Stimulated activated naive CD8-positive, alpha-beta T cell treated with anti-CD3 and anti-CD28 coated beads, Interleukin-15, Interleukin-2, amounts not matched to agents 100 U/mL and 50 U/mL, for 24 hours (primary cell): Measurements from ENCODE around the gene COL11A2.
"Not testable (repeated sequence)": the region's sequence is repeated elsewhere in the genome, so short reads cannot be mapped to it uniquely, and the experiment has no call there.

ENCODE experiments used
- ATAC-seq: fragments of 150-1000 bp; cut with Tn5 transposase; one replicate; pipeline ENCODE4 v1.10.0; 2021
- DNase-seq: peaks from one replicate; pipeline ENCODE4 v3.0.0; 2021

The COL11A2 gene

DNA sequence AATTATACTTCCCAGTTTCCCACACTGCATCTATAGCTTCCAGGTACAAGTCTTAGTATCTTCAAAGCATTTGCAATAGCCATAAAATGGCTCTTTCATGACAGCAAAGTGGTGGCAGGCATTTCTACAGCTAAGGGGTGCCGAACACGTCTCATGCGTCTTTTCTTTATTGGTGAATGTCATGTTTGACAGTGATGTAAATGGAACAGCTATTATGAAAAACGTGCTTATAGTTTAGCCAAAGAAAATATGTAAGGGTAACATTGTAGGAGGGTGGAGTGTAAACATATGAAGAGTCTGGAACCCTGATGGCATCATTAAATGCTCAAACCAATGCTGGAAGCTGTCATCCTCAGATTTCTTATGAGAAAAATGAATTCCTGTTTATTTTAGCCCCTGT lies 37.9 kb downstream of the COL11A2 start:
- ATAC-seq: no peak
- no peak for DNase-seq

DNA sequence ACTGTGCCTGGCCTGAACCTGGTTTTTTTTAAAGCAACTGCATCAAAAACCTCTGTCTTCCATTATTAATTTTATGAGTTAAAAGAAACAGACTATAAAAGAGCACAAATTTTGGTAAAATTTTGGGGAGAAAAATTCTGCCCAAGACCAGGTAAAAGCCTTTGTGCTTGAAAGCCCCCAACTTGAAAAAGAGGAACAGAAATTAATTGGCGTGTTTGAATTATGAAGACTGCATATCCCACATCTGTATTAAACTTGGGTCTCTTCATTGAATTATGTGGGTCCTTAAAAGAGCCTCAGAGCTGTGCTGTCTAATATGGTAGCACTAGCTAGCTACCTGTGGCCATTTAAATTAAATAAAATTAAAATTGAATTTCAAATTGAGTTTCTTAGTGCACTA lies 41.2 kb downstream of the COL11A2 start:
- DNase-seq: no peak
- ATAC-seq: no peak

DNA sequence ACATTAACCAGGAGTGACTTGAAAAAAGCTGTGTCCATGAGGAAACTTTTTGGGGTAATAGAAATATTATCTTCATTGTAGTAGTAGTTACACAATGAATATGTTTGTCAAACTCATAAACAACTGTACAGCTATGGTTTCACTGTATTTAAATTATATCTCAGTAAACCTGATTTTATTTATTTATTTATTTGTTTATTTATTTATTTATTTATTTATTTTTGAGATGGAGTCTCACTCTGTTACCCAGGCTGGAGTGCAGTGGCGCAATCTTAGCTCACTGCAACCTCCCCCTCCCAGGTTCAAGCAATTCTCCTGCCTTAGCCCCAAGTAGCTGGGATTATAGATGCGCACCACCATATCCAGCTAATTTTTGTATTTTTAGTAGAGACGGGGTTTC lies 41.7 kb downstream of the COL11A2 start:
- DNase-seq, ATAC-seq: not testable (repeated sequence)

DNA sequence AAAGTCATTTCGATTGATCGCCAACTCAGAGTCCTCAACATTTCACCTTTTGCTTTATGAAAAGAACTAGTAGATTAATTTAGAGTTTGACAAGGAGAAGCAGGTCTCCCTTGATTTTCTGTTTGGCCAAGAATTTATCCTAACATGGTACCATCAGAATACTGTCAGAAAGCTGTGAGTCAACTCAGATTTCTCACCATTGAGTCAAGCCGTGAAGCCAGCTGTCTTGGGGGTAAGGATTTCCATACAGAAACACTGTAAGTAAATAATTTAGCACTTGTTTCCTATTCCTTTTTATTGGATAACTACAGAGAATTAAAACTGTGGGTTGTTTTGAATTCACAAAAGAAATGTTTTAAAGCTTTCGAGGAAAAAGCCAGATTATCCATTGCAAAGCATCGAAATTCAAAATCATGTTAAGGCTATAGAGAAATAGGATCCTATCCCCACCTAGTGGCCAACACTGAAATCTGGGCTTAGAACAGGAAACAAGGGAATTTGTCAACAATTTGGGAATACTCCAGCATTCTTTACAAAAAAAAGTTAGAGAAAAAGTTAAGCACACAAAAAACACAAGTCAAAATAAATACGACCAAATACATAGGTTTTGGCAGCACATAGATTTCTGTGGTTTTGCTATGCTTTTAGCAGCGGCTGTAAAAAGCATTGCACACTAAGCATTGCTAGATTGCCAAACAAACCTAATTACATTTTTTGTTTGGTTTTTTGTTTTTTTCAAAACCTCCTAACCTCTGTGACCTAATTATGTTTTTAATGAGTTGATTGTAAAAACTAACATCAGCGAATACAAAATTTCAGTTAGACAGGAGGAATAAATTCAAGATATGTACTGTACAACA lies 44.2 kb downstream of the COL11A2 start:
- ATAC-seq (no peak), DNase-seq (no peak)

DNA sequence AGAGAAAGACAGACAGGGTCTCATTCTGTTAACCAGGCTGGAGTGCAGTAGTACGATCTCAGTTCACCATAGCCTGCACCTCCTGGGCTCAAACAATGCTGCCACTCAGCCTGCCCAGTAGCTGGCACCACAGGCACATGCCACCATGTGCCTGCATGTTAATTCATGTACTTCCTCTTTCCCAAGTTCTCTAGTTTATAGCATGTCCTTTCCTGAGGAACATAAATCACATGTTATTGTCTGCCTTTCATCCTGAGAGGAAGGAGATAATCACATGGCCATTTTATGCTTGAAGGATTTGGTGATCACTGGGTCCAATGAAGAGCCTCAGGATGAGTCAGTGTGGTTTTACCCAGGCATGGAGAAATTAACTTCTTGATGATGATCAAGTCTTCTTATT lies 47.9 kb downstream of the COL11A2 start:
- no peak for DNase-seq
- peak; percentile 49 for ATAC-seq

DNA sequence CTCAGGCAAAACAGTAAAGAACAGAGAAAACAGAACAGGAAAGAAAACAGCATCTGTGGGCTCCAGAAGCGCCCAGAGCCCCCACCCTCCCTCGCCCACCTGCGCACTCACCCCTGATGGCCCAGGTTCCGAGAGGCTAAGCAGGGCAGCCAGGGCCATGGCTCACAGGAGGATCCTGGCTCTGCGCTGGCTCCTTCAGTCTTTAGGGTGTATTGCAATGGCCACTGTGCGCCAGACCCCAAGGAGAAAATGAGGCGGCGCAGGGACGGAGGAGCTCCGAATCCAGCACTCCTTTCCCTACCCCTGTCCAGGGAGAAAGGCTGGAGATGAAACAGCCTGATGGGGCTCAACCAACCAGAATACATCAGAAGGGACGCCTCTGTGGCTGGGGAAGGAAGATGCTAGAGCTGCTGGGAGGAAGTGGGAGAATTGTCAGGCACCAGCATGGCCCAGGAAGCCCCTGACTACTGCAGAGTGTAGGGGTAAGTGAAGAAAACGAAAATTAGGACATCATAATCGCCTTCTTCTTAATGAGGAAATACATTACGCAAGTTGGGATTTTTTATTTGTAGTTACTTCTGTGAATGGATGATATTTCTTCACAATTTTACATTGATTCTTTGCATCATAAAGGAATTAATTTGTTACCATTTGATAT lies 49.0 kb downstream of the COL11A2 start:
- ATAC-seq: no peak
- DNase-seq: no peak

DNA sequence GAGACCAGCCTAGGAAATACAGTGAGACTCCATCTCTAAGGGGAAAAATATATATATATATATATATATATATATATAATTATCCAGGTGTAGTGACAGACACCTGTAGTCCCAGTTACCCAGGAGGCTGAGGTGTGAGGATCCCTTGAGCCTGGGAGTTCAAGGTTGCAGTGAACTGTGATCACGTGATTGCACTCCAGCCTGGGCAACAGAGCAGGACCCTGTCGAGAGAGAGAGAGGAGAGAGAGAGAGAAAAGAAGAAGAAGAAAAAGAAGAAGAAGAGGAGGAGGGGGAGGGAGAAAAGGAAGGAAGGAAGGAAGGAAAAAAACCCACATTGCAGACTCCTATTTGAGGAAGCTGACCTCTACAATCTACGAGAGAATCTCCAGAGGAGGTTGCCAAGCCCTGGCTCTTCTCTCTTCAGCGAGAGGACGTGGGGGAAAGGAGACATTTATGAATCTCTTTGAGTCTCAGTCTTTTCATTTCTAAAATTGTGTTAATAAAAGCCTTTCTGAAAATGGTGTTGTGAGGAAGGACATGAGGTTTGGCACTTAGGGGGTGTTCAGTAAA lies 49.7 kb downstream of the COL11A2 start:
- DNase-seq: no peak
- ATAC-seq: no peak

DNA sequence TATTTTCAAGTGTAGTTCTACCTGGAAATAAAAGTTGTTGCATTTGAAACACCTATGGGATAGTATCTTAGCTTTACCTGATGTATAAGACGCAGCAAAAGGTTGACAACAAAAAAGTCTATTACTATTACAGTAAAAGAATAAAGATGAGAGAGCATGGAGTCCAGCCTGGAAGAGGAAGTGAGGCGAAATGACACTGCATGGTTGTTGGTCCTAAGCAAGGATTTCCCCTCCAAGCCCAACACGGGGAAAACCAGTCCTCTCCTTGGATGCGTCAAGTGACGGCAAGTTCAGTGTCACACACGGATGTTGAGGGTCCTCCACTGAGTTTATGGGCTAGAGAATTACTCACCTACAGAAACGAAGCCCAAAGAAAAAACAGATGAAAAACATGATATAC lies 51.7 kb downstream of the COL11A2 start:
- no peak for ATAC-seq
- no peak for DNase-seq

DNA sequence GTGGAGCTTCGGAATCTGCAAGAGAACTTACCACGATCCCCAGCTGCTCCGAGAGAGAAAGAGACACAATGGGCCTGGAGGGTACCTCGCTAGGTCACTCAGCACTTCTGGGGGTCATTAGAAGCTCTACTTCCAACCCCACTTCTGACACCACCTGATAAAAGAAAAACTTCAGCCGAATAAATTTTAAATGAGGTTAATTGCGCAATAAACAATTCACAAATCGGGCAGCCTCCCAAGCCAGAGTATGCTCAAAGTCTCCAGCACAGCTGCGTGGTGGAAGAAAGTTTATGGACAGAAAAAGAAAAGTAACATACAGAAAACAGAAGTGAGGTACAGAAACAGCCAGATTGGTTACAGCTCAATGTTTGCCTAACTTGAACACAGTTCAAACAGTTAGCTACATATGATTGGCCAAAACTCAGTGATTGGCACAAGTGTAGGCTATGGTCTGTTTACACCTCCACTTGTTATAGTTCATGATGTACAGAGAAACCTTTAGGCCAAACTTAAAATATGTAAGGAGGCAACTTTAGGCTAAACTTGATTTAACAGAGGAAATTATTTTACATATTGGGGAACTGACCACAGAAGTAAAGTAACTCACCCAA lies 52.6 kb downstream of the COL11A2 start:
- no peak for DNase-seq

DNA sequence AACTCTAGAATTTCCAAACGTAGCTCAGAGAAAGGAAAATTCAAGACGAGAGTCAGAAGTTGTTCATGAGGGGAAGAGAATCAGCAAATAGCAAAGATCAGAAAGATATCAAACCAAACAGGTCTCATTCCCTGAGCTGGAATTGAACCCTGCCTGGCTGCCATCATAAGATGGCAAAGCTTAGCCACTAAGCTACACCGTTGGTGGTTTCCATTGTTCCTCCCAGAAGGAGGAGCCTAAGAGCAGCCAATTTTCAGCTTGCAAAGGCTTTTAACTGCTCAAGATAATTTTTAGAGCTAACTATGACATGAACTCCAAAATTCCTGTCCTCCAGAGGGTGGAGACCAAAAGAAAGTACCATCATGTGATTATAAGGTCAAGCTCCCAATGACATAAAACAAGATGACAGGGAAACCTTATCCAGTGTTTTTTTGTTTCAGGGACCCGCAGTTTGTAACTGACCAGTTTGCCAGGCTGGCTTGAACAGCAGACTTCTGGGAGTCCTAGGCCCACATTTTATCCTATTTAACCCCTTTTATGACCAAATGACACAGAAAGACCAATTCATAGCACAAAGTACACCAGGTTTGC lies 55.9 kb downstream of the COL11A2 start:
- no peak for ATAC-seq

More for the DNA sequence above, 52.6 kb downstream of the COL11A2 start:
- no peak for ATAC-seq

DNA sequence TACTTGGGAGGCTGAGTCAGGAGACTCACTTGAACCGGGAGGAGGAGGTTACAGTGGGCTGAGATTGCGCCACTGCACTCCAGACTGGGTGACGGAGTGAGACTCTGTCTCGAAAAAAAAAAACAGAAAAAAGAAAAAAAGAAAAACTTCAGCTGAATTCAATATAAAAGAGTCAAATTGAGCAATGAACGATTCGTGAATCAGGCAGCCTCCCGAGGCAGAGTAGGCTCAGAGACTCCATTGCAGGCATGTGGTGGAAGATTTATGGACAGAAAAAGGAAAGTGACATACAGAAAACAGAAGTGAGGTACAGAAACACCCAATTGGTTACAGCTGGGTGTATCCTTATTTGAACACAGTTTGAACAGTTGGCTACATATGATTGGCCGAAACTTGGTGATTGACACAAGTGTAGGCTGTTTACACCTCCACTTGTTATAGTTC lies 60.2 kb downstream of the COL11A2 start:
- ATAC-seq: no peak
- no peak for DNase-seq

More for the DNA sequence above, 55.9 kb downstream of the COL11A2 start:
- DNase-seq: no peak

DNA sequence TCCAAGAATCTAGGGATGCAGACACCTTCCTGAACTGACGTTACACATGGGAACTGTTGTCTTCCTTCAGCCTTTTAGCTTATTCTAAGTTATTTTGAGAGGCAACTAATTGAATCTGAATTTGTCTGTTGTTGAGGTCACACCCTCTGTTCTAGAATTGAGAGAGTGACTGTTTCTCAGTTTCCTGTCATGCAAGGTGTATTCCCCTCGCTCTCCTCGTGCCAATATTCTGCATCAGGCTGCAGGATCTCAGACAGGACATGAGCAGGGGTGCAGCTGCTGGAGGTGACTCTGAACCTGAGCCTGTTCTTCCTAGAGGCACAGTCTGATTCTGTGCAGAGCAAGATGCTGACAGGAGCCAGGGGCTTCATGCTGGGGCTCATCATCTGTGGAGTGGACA lies 63.9 kb downstream of the COL11A2 start:
- DNase-seq: no peak
- ATAC-seq: no peak

DNA sequence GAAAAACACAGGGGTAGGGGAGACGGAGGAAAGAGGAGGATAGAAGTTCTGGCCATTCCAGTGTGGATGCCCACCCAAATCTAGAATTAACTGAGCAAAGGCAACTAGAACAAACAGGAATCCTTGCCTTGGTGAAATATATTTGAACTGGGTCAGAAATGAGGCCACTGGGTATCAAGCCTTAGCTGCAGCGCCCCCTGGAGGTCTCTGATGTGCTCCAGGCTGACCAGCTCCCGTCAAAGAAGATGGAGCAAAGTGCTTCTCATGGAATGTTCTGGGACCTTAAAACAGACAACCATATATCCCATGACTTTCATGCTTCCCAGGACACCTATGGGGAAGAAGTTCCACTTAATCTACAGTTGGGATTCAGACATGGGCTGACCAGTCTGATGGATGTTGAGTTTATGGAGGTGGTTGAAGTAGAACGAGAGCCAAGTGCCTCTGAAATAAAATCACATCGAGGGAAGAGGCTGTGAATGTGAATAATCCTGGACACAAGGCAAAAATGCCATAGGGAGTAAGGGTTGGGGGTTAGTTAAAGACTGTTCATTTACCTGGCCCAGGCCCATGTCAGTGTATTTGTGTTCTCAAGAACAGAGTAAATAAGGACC lies 66.1 kb downstream of the COL11A2 start:
- ATAC-seq: peak; percentile 49
- DNase-seq: peak; percentile 84

DNA sequence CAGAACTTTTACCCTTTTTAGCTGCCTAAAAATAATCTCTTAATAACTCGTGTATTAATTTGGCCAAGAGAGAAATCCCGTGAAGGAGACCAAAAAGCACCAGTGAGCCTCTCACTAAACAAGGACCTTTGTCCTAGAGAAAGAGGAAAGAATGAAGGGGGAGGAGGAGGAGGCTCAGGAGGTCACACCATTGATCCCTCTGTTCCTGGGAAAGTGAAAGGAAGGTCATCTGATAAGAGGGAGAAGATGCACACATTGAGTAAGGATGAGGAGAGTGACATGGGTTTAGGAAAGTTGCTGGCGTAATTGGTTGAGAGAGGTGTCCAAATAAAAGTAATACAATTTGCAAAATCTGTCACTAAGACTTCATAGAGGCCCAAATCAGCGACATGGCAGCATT lies 67.3 kb downstream of the COL11A2 start:
- ATAC-seq (no peak), DNase-seq (no peak)

DNA sequence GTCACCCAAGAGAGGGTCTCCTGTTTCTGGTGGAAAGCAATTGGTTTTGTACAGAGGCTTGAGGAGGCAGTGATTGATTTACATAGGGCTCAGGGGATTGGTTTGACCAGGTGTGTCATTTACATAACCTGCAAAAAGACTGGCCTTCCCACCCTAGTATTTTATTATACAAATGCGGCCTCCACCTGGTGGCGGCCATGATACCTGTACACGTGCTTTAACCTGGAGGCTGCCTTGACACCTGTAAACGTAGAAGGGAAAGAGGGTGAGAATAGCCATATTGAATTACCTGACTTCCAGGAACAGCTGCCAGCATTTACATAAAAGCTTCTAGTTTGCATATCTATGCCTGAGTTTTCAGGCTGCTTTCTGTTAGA lies 67.8 kb downstream of the COL11A2 start:
- ATAC-seq: no peak
- no peak for DNase-seq

DNA sequence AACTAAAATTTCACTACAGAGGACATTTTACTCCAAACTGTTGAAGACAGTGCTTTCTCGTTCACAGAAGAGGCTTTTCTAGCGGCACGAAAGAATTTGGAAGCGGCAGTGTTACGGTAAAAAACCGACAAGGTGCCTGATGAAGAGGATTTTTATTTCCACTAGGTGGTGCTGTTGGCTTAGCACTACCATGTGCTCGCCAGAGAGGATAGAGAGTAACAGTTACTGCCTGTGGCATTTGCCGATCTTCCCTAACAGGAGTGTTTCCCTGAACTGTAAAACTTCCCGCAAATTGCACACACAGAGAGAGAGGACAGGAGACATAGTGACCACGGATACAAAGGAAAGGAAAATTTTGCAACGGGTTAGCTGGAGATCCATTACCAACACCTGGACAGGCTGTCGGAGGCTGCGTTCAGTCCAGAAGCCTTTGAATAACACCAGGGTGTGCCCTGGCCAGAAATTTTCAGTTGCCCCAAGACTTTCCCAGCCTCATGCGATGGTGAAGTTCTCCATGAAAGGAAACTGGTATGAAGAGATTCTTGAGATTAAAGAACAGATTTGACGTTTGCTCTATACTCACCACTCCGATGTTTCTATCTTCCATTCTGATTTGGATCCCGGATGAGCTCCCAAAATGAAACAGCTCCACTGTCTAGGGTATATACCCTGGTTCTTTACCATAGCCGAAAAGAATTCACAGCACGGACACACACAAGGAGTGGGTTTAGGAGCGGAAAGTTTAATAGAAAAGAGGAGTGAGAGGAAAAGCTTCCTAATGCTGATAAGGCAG lies 68.3 kb downstream of the COL11A2 start:
- ATAC-seq (no peak), DNase-seq (peak; percentile 24)

DNA sequence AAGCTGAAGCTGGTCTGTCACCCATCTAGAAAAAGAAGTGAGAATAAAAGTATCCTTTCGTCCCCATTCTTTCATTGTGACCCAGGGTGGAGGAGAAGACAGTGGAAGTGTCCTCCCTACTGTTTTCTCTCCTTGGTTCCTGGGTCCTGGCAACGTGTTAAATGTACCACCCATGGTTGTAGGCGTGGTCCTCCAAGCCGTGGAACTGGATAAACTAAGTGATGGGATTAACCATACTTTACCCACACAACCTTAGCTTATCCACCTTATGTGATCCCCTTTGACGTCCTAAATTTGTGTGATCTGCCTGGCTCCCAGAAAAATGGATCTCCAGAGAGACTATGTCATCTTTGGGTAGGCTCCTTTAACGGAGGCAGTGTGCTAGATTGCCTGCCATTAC lies 69.1 kb downstream of the COL11A2 start:
- no peak for ATAC-seq
- DNase-seq: no peak

DNA sequence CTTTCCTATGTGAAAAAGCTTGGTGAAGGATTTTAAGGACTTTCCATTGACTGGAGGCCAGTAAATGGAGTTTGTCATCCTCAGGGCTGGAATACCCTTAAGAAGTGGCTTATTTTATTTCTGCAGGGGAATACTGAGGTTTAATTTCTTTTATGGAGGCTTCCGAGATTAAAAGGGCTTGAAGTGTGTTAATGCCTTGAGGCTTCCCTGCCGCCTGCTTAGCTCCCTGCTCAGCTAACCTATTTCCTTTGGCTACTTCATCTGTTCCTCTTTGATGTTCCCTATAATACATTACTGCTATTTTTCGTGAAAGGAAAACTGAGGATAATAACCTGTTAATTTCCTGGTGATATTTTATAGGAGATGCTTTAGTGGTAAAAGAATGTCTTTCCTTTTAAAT lies 72.3 kb downstream of the COL11A2 start:
- ATAC-seq: no peak

DNA sequence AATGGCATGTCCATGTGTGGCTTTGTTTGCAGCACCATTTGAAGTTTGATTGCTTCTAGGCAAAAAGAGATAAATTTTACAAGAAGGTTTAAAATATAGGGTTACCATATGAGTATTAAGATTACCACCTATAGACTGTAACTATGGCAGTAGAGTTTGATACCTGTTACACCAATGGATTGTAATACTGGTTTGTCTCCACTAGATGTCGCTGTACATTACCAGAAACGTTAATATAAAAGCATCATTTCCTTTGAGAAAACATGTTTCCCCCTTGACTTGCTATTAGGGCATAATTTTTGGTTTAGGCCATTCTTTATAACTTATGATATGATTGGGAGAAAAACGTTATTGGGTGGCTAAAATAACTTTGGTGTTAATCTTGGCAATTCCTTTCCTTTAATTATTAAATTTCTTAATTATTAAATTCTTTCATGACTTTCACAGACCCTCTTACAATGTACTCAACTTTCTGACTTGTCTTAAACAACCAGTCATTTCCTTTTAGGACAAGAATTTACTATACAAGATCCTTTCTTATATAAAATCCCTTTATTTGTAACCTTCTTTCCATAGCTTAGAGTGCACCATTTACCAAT lies 73.6 kb downstream of the COL11A2 start:
- ATAC-seq (no peak), DNase-seq (no peak)

More for the DNA sequence above, 72.3 kb downstream of the COL11A2 start:
- no peak for DNase-seq

DNA sequence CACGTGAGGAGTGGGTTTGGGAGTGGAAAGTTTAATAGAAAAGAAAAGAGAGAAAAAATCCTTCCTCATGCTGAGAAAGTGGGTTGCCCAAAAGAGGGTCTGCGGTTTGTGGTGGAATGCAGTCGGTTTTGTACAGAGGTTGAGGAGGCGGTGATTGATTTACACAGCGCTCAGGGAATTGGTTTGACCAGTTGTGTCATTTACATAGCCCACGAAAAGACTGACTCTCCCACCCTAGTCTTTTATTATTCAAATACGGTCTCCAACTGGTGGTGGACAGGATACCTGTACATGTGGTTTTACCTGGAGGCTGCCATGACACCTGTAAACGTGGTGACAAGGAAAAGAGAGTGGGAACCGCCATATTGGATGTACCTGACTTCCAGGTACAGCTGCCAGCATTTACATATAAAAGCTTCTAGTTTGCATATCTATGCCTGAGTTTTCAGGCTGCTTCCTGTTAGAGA lies 74.4 kb downstream of the COL11A2 start:
- ATAC-seq: no peak
- peak; percentile 15 for DNase-seq
